RWPE2 (cell line): ENCODE results near the gene PBX3.

ENCODE experiments used
- ATAC-seq: fragments of 200-7000 bp; cut with Tn5 transposase; 3 replicates; pipeline ENCODE4 v1.9.1; 2021; ENCODE audit warnings: low read depth
- DNase-seq: peaks from one replicate; pipeline ENCODE4 v3.0.0-alpha.2; 2020; ENCODE audit warnings: low spot score
- H3K27ac ChIP-seq: fragments of 450-650 bp; 2 replicates; pipeline ENCODE4 v1.5.1; 2017; ENCODE audit warnings: mild to moderate bottlenecking; ENCODE audit not compliant: poor library complexity, severe bottlenecking
- H3K27me3 ChIP-seq: fragments of 250-450 bp; sonication (Bioruptor Pico); 2 replicates; pipeline ENCODE4 v1.5.1; 2021; ENCODE audit warnings: mild to moderate bottlenecking, moderate library complexity; ENCODE audit not compliant: insufficient read depth, poor library complexity, severe bottlenecking
- H3K36me3 ChIP-seq: fragments of 250-450 bp; sonication (Bioruptor Pico); 2 replicates; pipeline ENCODE4 v1.5.1; 2020; ENCODE audit warnings: low read depth, mild to moderate bottlenecking, moderate library complexity
- H3K4me1 ChIP-seq: fragments of 250-450 bp; sonication (Bioruptor Pico); 2 replicates; pipeline ENCODE4 v1.5.1; 2021; ENCODE audit warnings: mild to moderate bottlenecking, moderate library complexity; ENCODE audit not compliant: insufficient read depth, poor library complexity, severe bottlenecking
- H3K4me3 ChIP-seq: fragments of 250-450 bp; sonication (Bioruptor Pico); 2 replicates; pipeline ENCODE4 v1.5.1; 2021; ENCODE audit warnings: mild to moderate bottlenecking, moderate library complexity; ENCODE audit not compliant: severe bottlenecking
- H3K9me3 ChIP-seq: fragments of 250-450 bp; sonication (Bioruptor Pico); 2 replicates; pipeline ENCODE4 v1.5.1; 2021; ENCODE audit warnings: mild to moderate bottlenecking, moderate library complexity; ENCODE audit not compliant: severe bottlenecking
- TF ChIP-seq, protein P1 (sequence below): fragments of 450-650 bp; IDR thresholded peaks from one replicate; pipeline ENCODE4 v1.5.1; 2017; ENCODE audit warnings: mild to moderate bottlenecking, moderate library complexity; ENCODE audit not compliant: poor library complexity, severe bottlenecking

The PBX3 gene

DNA sequence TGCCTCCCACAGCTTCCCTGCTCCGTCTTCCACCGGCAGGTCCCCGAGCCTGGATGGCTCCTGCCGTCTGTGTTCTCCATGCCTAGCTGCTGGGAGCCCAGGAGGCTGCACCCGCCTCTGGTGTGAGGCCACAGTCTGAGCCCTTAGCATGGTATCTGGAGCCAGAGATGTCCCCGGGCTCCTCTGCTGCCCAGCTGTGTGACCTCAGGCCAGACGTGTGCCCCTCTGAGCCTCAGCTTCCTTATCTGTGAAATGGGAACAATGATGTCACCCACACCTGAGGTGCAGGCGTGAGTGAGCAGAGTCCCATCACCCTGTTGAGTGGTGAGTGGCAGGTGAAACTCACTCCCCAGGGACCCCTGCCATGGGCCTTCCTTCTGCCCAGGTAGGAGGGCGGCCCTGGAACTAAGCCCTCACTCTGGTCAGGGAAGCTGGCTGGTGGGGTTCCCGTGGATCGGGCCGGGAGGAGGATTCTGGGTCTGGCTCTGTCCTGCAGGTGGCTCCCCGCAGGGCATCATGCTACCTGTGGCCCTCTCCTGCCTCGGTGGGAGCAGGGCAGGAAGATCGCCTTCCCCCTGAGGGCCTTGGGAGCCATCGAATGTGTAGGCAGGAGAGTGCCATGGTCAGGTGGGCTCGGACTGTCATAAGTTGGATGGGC is 239.0 kb downstream of the PBX3 start:
- Histone ChIP-seq H3K36me3 (no peaks in the 10 kb centered on the region), H3K27ac (no peak overlapping the region), H3K4me3 (no peak overlapping the region), H3K27me3 (no peaks in the 10 kb centered on the region), H3K4me1 (no peaks in the 10 kb centered on the region), H3K9me3 (no peaks in the 10 kb centered on the region)
- TF ChIP-seq, protein P1, sequence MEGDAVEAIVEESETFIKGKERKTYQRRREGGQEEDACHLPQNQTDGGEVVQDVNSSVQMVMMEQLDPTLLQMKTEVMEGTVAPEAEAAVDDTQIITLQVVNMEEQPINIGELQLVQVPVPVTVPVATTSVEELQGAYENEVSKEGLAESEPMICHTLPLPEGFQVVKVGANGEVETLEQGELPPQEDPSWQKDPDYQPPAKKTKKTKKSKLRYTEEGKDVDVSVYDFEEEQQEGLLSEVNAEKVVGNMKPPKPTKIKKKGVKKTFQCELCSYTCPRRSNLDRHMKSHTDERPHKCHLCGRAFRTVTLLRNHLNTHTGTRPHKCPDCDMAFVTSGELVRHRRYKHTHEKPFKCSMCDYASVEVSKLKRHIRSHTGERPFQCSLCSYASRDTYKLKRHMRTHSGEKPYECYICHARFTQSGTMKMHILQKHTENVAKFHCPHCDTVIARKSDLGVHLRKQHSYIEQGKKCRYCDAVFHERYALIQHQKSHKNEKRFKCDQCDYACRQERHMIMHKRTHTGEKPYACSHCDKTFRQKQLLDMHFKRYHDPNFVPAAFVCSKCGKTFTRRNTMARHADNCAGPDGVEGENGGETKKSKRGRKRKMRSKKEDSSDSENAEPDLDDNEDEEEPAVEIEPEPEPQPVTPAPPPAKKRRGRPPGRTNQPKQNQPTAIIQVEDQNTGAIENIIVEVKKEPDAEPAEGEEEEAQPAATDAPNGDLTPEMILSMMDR = no peak
- no peak for DNase-seq
- no peak for ATAC-seq

DNA sequence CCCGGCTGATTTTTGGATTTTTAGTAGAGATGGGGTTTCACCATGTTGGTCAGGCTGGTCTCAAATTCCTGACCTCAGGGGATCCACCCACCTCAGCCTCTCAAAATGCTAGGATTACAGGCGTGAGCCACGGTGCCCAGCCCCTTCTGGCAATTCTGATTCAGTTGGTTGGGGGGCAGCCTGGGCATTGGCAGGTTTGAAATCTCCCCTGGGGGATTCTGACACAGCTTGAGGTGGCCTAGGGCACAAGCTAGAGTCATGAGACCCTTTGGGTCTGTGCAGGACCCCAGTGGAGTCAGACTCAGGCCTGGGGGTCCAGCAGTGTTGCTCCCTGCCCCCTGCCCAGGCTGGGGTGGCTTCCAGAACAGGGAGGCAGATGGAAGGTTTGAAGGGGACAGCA is 239.8 kb downstream of the PBX3 start:
- ATAC-seq (no peak), DNase-seq (no peak)
- Histone ChIP-seq H3K36me3 (no peaks in the 10 kb centered on the region), H3K9me3 (no peaks in the 10 kb centered on the region), H3K4me3 (no peak overlapping the region), H3K27ac (no peak overlapping the region), H3K27me3 (no peaks in the 10 kb centered on the region), H3K4me1 (no peaks in the 10 kb centered on the region)
- TF ChIP-seq, protein P1 = no peak

DNA sequence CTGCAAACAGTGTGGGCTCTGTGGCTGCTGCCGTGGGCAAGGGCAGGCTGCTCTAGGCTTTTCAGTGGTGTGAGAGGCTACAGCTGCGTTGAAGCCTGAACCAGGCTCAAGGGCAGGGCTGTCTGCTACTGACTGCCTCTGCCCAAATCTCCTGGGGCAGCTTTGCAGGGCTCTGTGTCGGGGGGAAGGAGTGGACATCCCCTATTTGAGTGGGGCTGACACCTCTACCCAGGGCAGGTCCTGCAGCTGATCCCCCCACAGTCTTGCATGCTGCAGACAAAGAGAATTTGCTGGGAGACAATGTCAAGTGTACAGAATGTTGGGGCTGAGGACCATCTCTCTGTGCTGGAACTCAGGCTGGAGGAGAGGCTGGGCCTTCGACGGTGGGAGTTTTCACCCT is 240.2 kb downstream of the PBX3 start:
- Histone ChIP-seq H3K4me3 (no peak overlapping the region), H3K27ac (no peak overlapping the region), H3K4me1 (no peaks in the 10 kb centered on the region), H3K9me3 (no peaks in the 10 kb centered on the region), H3K27me3 (no peaks in the 10 kb centered on the region), H3K36me3 (no peaks in the 10 kb centered on the region)
- TF ChIP-seq, protein P1 = no peak
- no peak for DNase-seq
- ATAC-seq = no peak

DNA sequence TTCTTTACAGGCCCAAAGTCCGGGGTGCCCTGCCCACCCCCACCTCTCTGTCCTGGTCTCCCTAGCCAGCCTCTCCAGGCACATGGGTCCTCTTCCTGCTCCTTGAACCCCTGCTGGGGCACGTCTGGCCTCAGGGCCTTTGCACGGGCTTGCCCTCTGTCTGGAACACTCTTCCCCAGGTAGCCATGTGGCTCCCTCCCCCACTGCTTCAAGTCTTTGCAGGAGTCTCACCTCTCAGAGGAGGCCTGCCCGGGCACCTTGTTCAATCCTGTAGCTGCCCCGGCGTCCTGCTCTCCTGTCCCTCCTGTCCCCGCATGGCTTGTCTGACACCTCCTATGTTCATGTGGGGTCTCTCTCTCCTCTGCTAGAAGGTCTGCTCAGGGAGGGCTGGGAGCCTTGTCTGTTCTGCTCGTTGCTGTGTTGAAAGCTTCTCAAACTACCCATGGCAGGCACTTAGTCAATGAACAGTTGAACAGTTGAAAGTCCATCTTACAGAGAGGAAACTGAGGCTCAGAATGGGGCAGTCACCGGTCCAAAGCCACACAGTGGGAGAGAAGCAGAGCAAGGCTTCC is 241.4 kb downstream of the PBX3 start:
- Histone ChIP-seq H3K9me3 (no peaks in the 10 kb centered on the region), H3K27me3 (no peaks in the 10 kb centered on the region), H3K4me1 (no peaks in the 10 kb centered on the region), H3K36me3 (no peaks in the 10 kb centered on the region), H3K27ac (no peak overlapping the region), H3K4me3 (no peak overlapping the region)
- no peak for ATAC-seq
- TF ChIP-seq, protein P1 = no peak
- peak; percentile 54 for DNase-seq

DNA sequence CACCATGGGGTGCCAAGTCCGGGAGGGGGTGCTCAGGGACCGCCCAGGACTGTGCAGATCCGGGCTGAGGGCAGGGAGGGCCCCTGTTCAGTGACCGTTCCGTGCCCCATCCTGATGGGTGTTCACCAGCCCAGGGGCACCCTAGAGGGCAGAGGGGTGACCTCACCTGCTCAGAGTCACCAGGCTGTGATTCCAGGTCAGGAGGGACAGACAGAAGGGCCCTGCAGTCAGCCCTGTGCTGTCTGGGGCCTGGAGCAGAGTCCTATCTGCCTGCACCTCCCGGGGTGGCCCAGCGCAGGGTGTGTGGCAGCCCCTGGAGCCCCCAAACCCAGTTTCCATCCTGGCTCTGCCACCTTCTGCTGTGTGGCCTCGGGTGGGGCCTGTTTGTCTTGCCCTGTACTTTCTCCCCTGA is 241.9 kb downstream of the PBX3 start:
- H3K27ac ChIP-seq = no peak overlapping the region
- H3K36me3 ChIP-seq = no peaks in the 10 kb centered on the region
- TF ChIP-seq, protein P1 = no peak
- DNase-seq (no peak), ATAC-seq (no peak)
- no peaks in the 10 kb centered on the region for H3K27me3 ChIP-seq
- no peaks in the 10 kb centered on the region for H3K4me1 ChIP-seq
- no peaks in the 10 kb centered on the region for H3K9me3 ChIP-seq
- H3K4me3 ChIP-seq = no peak overlapping the region
